Measurements from ENCODE around the gene PHACTR1. TPM values are rescaled to one million over a fixed set of nuclear protein-coding genes. Genes with fewer than 3 reads are reported as not detected.

PHACTR1 gene
- total RNA-seq, 1 experiment from 2014 or later: 15.5 TPM

- ChIA-PET POLR2A (no interaction called here), CTCF (interaction anchor here (0.6 to 1.5 kb wide), 2 partner anchors 41 to 388 kb away, joined by 3 to 4 read pairs; no protein-coding TSS in a partner anchor)
- peaks cover 11% of the 10 kb centered on the region for H3K36me3 Mint-ChIP-seq
- H3K27me3 Mint-ChIP-seq (ENCODE audit: low read depth): no peaks in the 10 kb centered on the region
- peaks cover 22% of the 10 kb centered on the region for H3K9me3 Mint-ChIP-seq
- H3K4me1 Mint-ChIP-seq: no peaks in the 10 kb centered on the region
- ATAC-seq: no peak
- H3K27ac Mint-ChIP-seq: no peak overlapping the region
- H3K4me3 Mint-ChIP-seq: no peak overlapping the region
- no peak for DNase-seq (ENCODE audit: low spot score)
- no peak for TF ChIP-seq ESRRA (CRISPR knock-in tag; IDR thresholded peaks at IDR 0.05; ENCODE audit: borderline replicate concordance)
- TF ChIP-seq, protein P1, sequence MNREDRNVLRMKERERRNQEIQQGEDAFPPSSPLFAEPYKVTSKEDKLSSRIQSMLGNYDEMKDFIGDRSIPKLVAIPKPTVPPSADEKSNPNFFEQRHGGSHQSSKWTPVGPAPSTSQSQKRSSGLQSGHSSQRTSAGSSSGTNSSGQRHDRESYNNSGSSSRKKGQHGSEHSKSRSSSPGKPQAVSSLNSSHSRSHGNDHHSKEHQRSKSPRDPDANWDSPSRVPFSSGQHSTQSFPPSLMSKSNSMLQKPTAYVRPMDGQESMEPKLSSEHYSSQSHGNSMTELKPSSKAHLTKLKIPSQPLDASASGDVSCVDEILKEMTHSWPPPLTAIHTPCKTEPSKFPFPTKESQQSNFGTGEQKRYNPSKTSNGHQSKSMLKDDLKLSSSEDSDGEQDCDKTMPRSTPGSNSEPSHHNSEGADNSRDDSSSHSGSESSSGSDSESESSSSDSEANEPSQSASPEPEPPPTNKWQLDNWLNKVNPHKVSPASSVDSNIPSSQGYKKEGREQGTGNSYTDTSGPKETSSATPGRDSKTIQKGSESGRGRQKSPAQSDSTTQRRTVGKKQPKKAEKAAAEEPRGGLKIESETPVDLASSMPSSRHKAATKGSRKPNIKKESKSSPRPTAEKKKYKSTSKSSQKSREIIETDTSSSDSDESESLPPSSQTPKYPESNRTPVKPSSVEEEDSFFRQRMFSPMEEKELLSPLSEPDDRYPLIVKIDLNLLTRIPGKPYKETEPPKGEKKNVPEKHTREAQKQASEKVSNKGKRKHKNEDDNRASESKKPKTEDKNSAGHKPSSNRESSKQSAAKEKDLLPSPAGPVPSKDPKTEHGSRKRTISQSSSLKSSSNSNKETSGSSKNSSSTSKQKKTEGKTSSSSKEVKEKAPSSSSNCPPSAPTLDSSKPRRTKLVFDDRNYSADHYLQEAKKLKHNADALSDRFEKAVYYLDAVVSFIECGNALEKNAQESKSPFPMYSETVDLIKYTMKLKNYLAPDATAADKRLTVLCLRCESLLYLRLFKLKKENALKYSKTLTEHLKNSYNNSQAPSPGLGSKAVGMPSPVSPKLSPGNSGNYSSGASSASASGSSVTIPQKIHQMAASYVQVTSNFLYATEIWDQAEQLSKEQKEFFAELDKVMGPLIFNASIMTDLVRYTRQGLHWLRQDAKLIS (CRISPR knock-in tag; IDR thresholded peaks at IDR 0.05; ENCODE audit: borderline replicate concordance): no peak
- TF ChIP-seq STAT6 (CRISPR knock-in tag; conservative IDR thresholded peaks at IDR 0.05; ENCODE audit: low read depth): no peak
Measured at GRCh38 chr6:12679341-12679740, 37.2 kb upstream of the PHACTR1 start.

- H3K27ac Mint-ChIP-seq: no peak overlapping the region
- no peak overlapping the region for H3K4me3 Mint-ChIP-seq
- ChIA-PET POLR2A (no interaction called here), CTCF (no interaction called here)
- H3K9me3 Mint-ChIP-seq: no peaks in the 10 kb centered on the region
- DNase-seq (ENCODE audit: low spot score): no peak
- no peak for ATAC-seq
- no peaks in the 10 kb centered on the region for H3K4me1 Mint-ChIP-seq
- H3K36me3 Mint-ChIP-seq: no peaks in the 10 kb centered on the region
- H3K27me3 Mint-ChIP-seq (ENCODE audit: low read depth): peaks cover 2% of the 10 kb centered on the region; the same call in 1 of the 2 replicates
- TF ChIP-seq, protein P2, sequence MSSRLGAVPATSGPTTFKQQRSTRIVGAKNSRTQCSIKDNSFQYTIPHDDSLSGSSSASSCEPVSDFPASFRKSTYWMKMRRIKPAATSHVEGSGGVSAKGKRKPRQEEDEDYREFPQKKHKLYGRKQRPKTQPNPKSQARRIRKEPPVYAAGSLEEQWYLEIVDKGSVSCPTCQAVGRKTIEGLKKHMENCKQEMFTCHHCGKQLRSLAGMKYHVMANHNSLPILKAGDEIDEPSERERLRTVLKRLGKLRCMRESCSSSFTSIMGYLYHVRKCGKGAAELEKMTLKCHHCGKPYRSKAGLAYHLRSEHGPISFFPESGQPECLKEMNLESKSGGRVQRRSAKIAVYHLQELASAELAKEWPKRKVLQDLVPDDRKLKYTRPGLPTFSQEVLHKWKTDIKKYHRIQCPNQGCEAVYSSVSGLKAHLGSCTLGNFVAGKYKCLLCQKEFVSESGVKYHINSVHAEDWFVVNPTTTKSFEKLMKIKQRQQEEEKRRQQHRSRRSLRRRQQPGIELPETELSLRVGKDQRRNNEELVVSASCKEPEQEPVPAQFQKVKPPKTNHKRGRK (CRISPR knock-in tag; IDR thresholded peaks at IDR 0.05; ENCODE audit: borderline replicate concordance): no peak
- TF ChIP-seq JUN (CRISPR knock-in tag; IDR thresholded peaks at IDR 0.05) (no peak), ZMAT4 (CRISPR knock-in tag; IDR thresholded peaks at IDR 0.05) (no peak), GABPB1 (CRISPR knock-in tag; IDR thresholded peaks at IDR 0.05) (no peak), CTCF (IDR thresholded peaks at IDR 0.05) (no peak), ZNF425 (CRISPR knock-in tag; conservative IDR thresholded peaks at IDR 0.05) (no peak), ZNF281 (CRISPR knock-in tag; IDR thresholded peaks at IDR 0.05) (no peak), PRRX2 (CRISPR knock-in tag; IDR thresholded peaks at IDR 0.05) (no peak)
- TF ChIP-seq, protein P3, sequence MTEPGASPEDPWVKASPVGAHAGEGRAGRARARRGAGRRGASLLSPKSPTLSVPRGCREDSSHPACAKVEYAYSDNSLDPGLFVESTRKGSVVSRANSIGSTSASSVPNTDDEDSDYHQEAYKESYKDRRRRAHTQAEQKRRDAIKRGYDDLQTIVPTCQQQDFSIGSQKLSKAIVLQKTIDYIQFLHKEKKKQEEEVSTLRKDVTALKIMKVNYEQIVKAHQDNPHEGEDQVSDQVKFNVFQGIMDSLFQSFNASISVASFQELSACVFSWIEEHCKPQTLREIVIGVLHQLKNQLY (CRISPR knock-in tag; IDR thresholded peaks at IDR 0.05): no peak
- TF ChIP-seq, protein P4, sequence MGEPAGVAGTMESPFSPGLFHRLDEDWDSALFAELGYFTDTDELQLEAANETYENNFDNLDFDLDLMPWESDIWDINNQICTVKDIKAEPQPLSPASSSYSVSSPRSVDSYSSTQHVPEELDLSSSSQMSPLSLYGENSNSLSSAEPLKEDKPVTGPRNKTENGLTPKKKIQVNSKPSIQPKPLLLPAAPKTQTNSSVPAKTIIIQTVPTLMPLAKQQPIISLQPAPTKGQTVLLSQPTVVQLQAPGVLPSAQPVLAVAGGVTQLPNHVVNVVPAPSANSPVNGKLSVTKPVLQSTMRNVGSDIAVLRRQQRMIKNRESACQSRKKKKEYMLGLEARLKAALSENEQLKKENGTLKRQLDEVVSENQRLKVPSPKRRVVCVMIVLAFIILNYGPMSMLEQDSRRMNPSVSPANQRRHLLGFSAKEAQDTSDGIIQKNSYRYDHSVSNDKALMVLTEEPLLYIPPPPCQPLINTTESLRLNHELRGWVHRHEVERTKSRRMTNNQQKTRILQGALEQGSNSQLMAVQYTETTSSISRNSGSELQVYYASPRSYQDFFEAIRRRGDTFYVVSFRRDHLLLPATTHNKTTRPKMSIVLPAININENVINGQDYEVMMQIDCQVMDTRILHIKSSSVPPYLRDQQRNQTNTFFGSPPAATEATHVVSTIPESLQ (CRISPR knock-in tag; IDR thresholded peaks at IDR 0.05): no peak
- TF ChIP-seq, protein P5, sequence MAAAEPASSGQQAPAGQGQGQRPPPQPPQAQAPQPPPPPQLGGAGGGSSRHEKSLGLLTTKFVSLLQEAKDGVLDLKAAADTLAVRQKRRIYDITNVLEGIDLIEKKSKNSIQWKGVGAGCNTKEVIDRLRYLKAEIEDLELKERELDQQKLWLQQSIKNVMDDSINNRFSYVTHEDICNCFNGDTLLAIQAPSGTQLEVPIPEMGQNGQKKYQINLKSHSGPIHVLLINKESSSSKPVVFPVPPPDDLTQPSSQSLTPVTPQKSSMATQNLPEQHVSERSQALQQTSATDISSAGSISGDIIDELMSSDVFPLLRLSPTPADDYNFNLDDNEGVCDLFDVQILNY (CRISPR knock-in tag; IDR thresholded peaks at IDR 0.05): no peak
Measured at GRCh38 chr6:12693122-12693521, 23.4 kb upstream of the PHACTR1 start.

All from WTC11 (cell line).